Measurements from ENCODE around the gene RABGAP1L. TPM values are rescaled to one million over a fixed set of nuclear protein-coding genes. Genes with fewer than 3 reads are reported as not detected.

RABGAP1L gene
- total and polyA plus RNA-seq, 2 donors from 2014 or later = 16.2 to 48.5 TPM

GRCh38 chr1:174928541-174928940 is 769.2 kb downstream of the RABGAP1L start:
- no peaks in the 10 kb centered on the region for H3K9me3 ChIP-seq (ENCODE audit: control insufficient read depth in 2 of 3, insufficient read depth in 1 of 3, low read length in 3 of 3)
- intact Hi-C loops (cut with DNase I) = no loop called here
- no peaks in the 10 kb centered on the region for H3K27me3 ChIP-seq (ENCODE audit: control insufficient read depth, insufficient read depth, low read length)
- H3K4me3 ChIP-seq (ENCODE audit: low read length in 3 of 3) = no peak overlapping the region
- H3K27ac ChIP-seq (ENCODE audit: low read depth in 2 of 2, low read length in 2 of 2) = no peak overlapping the region
- TF ChIP-seq, protein P1, sequence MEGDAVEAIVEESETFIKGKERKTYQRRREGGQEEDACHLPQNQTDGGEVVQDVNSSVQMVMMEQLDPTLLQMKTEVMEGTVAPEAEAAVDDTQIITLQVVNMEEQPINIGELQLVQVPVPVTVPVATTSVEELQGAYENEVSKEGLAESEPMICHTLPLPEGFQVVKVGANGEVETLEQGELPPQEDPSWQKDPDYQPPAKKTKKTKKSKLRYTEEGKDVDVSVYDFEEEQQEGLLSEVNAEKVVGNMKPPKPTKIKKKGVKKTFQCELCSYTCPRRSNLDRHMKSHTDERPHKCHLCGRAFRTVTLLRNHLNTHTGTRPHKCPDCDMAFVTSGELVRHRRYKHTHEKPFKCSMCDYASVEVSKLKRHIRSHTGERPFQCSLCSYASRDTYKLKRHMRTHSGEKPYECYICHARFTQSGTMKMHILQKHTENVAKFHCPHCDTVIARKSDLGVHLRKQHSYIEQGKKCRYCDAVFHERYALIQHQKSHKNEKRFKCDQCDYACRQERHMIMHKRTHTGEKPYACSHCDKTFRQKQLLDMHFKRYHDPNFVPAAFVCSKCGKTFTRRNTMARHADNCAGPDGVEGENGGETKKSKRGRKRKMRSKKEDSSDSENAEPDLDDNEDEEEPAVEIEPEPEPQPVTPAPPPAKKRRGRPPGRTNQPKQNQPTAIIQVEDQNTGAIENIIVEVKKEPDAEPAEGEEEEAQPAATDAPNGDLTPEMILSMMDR (IDR thresholded peaks at IDR 0.05; ENCODE audit: borderline replicate concordance, extremely low read depth, insufficient read depth) = no peak
- no peak for DNase-seq
- H3K4me1 ChIP-seq (ENCODE audit: control insufficient read depth in 2 of 3, insufficient read depth in 2 of 3, low read depth in 1 of 3, low read length in 3 of 3) = no peaks in the 10 kb centered on the region
- no peak for FAIRE-seq
- no peak overlapping the region for H3K9ac ChIP-seq (ENCODE audit: low read length in 3 of 3)
- no peaks in the 10 kb centered on the region for H3K36me3 ChIP-seq (ENCODE audit: control insufficient read depth in 2 of 3, insufficient read depth in 3 of 3, low read length in 3 of 3)

DNA sequence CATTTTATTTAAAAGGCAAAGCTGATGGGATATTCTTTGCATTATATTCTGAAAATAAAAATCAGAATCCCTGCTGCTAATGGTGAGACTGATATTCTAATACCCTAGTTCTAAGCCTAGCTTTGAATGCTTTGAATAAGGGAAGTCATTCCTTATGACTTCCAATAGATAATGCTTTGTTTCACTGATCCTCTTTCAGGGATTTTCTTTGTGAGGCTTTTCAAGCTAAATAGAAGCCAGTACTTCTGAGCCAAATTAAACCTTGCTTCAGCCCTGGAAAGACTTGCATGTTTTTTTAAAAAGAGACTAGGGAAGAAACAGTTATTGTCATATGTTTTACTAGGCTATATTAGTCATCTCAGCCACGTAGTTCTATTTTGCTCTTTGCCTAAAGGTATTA is 771.9 kb downstream of the RABGAP1L start:
- Histone ChIP-seq H3K9me3 (ENCODE audit: control insufficient read depth in 2 of 3, insufficient read depth in 1 of 3, low read length in 3 of 3) (no peaks in the 10 kb centered on the region), H3K36me3 (ENCODE audit: control insufficient read depth in 2 of 3, insufficient read depth in 3 of 3, low read length in 3 of 3) (no peaks in the 10 kb centered on the region), H3K27ac (ENCODE audit: low read depth in 2 of 2, low read length in 2 of 2) (no peak overlapping the region), H3K4me1 (ENCODE audit: control insufficient read depth in 2 of 3, insufficient read depth in 2 of 3, low read depth in 1 of 3, low read length in 3 of 3) (no peaks in the 10 kb centered on the region), H3K27me3 (ENCODE audit: control insufficient read depth, insufficient read depth, low read length) (no peaks in the 10 kb centered on the region), H3K9ac (ENCODE audit: low read length in 3 of 3) (no peak overlapping the region), H3K4me3 (ENCODE audit: low read length in 3 of 3) (no peak overlapping the region)
- FAIRE-seq (no peak), DNase-seq (no peak)
- intact Hi-C loops (cut with DNase I) = no loop called here
- TF ChIP-seq, protein P1 (IDR thresholded peaks at IDR 0.05; ENCODE audit: borderline replicate concordance, extremely low read depth, insufficient read depth) = no peak

- no peaks in the 10 kb centered on the region for H3K9me3 ChIP-seq (ENCODE audit: control insufficient read depth in 2 of 3, insufficient read depth in 1 of 3, low read length in 3 of 3)
- FAIRE-seq (no peak), DNase-seq (no peak)
- H3K4me1 ChIP-seq (ENCODE audit: control insufficient read depth in 2 of 3, insufficient read depth in 2 of 3, low read depth in 1 of 3, low read length in 3 of 3) = no peaks in the 10 kb centered on the region
- H3K27ac ChIP-seq (ENCODE audit: low read depth in 2 of 2, low read length in 2 of 2) = no peak overlapping the region
- H3K9ac ChIP-seq (ENCODE audit: low read length in 3 of 3) = no peak overlapping the region
- TF ChIP-seq, protein P1 (IDR thresholded peaks at IDR 0.05; ENCODE audit: borderline replicate concordance, extremely low read depth, insufficient read depth) = no peak
- no peaks in the 10 kb centered on the region for H3K27me3 ChIP-seq (ENCODE audit: control insufficient read depth, insufficient read depth, low read length)
- intact Hi-C loops (cut with DNase I) = no loop called here
- no peak overlapping the region for H3K4me3 ChIP-seq (ENCODE audit: low read length in 3 of 3)
- no peaks in the 10 kb centered on the region for H3K36me3 ChIP-seq (ENCODE audit: control insufficient read depth in 2 of 3, insufficient read depth in 3 of 3, low read length in 3 of 3)
Observed at GRCh38 chr1:174932587-174932986, 773.3 kb downstream of the RABGAP1L start.
